Measurements from ENCODE around the gene RBM20.

- TF ChIP-seq CTCF (IDR thresholded peaks at IDR 0.05) (no peak), EZH2phosphoT487 (IDR thresholded peaks at IDR 0.05) (no peak)
Measured at GRCh38 chr10:110852255-110852896, 208.2 kb downstream of the RBM20 start.

Measured in neural progenitor cell (in vitro differentiated cells).